HUES64 (cell line): ENCODE data around the gene CLECL1.
"Not testable (repeated sequence)": the region's sequence is repeated elsewhere in the genome, so short reads cannot be mapped to it uniquely, and the experiment has no call there.

Experiments
- H3K27ac ChIP-seq: 2 replicates; pipeline ENCODE4 v1.7.0; 2013; ENCODE audit warnings: low read depth, low read length, inconsistent platforms
- H3K27me3 ChIP-seq: 2 replicates; pipeline ENCODE4 v1.6.1; 2013; ENCODE audit warnings: mild to moderate bottlenecking, low read length; ENCODE audit not compliant: insufficient read depth
- H3K36me3 ChIP-seq: 2 replicates; pipeline ENCODE4 v1.6.1; 2013; ENCODE audit warnings: mild to moderate bottlenecking, low read length; ENCODE audit not compliant: insufficient read depth
- H3K4me1 ChIP-seq: 2 replicates; pipeline ENCODE4 v1.6.1; 2013; ENCODE audit warnings: mild to moderate bottlenecking, low read length, moderate library complexity; ENCODE audit not compliant: insufficient read depth
- H3K4me3 ChIP-seq: 2 replicates; pipeline ENCODE4 v1.5.1; 2013; ENCODE audit warnings: mild to moderate bottlenecking, low read length, moderate library complexity
- H3K9ac ChIP-seq: 2 replicates; pipeline ENCODE4 v1.6.1; 2013; ENCODE audit warnings: mild to moderate bottlenecking, low read depth, low read length
- H3K9me3 ChIP-seq: 2 replicates; pipeline ENCODE4 v1.6.1; 2013; ENCODE audit warnings: low read depth, low read length; ENCODE audit not compliant: insufficient read depth
- WGBS: fragments of 150-250, 120-280 bp; methylation state at CpG from one replicate; pipeline ENCODE4 v1.1.7; 2013; ENCODE audit warnings: missing lambda C conversion rate; 5-methylcytosine and 5-hydroxymethylcytosine counted together

CLECL1 gene

GRCh38 chr12:9751204-9752144, 18.6 kb upstream of the CLECL1 start:
- Histone ChIP-seq H3K9ac (no peak overlapping the region), H3K4me3 (no peak overlapping the region), H3K36me3 (no peaks in the 10 kb centered on the region), H3K4me1 (peaks cover 8% of the 10 kb centered on the region; the same call in 1 of the 2 replicates), H3K27ac (no peak overlapping the region), H3K27me3 (no peaks in the 10 kb centered on the region), H3K9me3 (no peaks in the 10 kb centered on the region)
- 92% methylated on average over 8 of the region's 9 CpGs for WGBS

- no peak overlapping the region for H3K27ac ChIP-seq
- no peaks in the 10 kb centered on the region for H3K9me3 ChIP-seq
- peaks cover 8% of the 10 kb centered on the region; the same call in 1 of the 2 replicates for H3K4me1 ChIP-seq
- 17% methylated on average over 16 of the region's 20 CpGs for WGBS
- H3K9ac ChIP-seq, result no peak overlapping the region
- no peaks in the 10 kb centered on the region for H3K27me3 ChIP-seq
- H3K4me3 ChIP-seq, result no peak overlapping the region
- no peaks in the 10 kb centered on the region for H3K36me3 ChIP-seq
Measured at GRCh38 chr12:9750276-9751203, 17.6 kb upstream of the CLECL1 start.

- Histone ChIP-seq H3K27me3 (no peaks in the 10 kb centered on the region), H3K27ac (no peak overlapping the region), H3K4me1 (peaks cover 4% of the 10 kb centered on the region; the same call in 1 of the 2 replicates), H3K9me3 (no peaks in the 10 kb centered on the region), H3K4me3 (no peak overlapping the region), H3K9ac (no peak overlapping the region), H3K36me3 (no peaks in the 10 kb centered on the region)
- WGBS, result 92% methylated on average over 1 of the region's 1 CpG
Measured at GRCh38 chr12:9749640-9750039, 16.7 kb upstream of the CLECL1 start.

- WGBS, result 86% methylated on average over 3 of the region's 3 CpGs
- H3K27me3 ChIP-seq, result no peaks in the 10 kb centered on the region
- H3K9me3 ChIP-seq, result no peaks in the 10 kb centered on the region
- no peaks in the 10 kb centered on the region for H3K4me1 ChIP-seq
- no peak overlapping the region for H3K9ac ChIP-seq
- H3K4me3 ChIP-seq, result no peak overlapping the region
- no peaks in the 10 kb centered on the region for H3K36me3 ChIP-seq
- H3K27ac ChIP-seq, result no peak overlapping the region
Measured at GRCh38 chr12:9745199-9745598, 12.3 kb upstream of the CLECL1 start.

GRCh38 chr12:9742661-9743060, 9.8 kb upstream of the CLECL1 start:
- Histone ChIP-seq H3K27ac (no peak overlapping the region), H3K36me3 (no peaks in the 10 kb centered on the region), H3K4me3 (no peak overlapping the region)

GRCh38 chr12:9741726-9742125, 8.8 kb upstream of the CLECL1 start:
- Histone ChIP-seq H3K27me3 (no peaks in the 10 kb centered on the region), H3K9me3 (no peaks in the 10 kb centered on the region), H3K4me1 (no peaks in the 10 kb centered on the region), H3K4me3 (no peak overlapping the region), H3K9ac (no peak overlapping the region), H3K36me3 (no peaks in the 10 kb centered on the region), H3K27ac (no peak overlapping the region)
- 95% methylated on average over 3 of the region's 4 CpGs for WGBS

More at GRCh38 chr12:9742661-9743060, 9.8 kb upstream of the CLECL1 start:
- no peaks in the 10 kb centered on the region for H3K9me3 ChIP-seq
- no peaks in the 10 kb centered on the region for H3K4me1 ChIP-seq
- WGBS, result 91% methylated on average over 5 of the region's 5 CpGs
- H3K9ac ChIP-seq, result no peak overlapping the region
- H3K27me3 ChIP-seq, result no peaks in the 10 kb centered on the region

- 95% methylated on average over 6 of the region's 7 CpGs for WGBS
- Histone ChIP-seq H3K4me3 (no peak overlapping the region), H3K27ac (no peak overlapping the region)
Measured at GRCh38 chr12:9740106-9740750, 7.3 kb upstream of the CLECL1 start.

GRCh38 chr12:9739404-9740105, 6.7 kb upstream of the CLECL1 start:
- not testable (repeated sequence) for H3K27me3 ChIP-seq, H3K36me3 ChIP-seq, H3K9ac ChIP-seq, H3K4me3 ChIP-seq, H3K4me1 ChIP-seq, H3K9me3 ChIP-seq, H3K27ac ChIP-seq
- WGBS, result 97% methylated on average over 54 of the region's 54 CpGs

More at GRCh38 chr12:9740106-9740750, 7.3 kb upstream of the CLECL1 start:
- H3K36me3 ChIP-seq, result no peaks in the 10 kb centered on the region
- no peaks in the 10 kb centered on the region for H3K4me1 ChIP-seq
- no peak overlapping the region for H3K9ac ChIP-seq
- H3K27me3 ChIP-seq, result no peaks in the 10 kb centered on the region
- H3K9me3 ChIP-seq, result no peaks in the 10 kb centered on the region

- H3K4me3 ChIP-seq, H3K9ac ChIP-seq, H3K9me3 ChIP-seq, H3K27ac ChIP-seq, H3K36me3 ChIP-seq, H3K27me3 ChIP-seq, H3K4me1 ChIP-seq: not testable (repeated sequence)
- WGBS, result 90% methylated on average over 14 of the region's 14 CpGs
Measured at GRCh38 chr12:9738905-9739304, 6.0 kb upstream of the CLECL1 start.

- no peaks in the 10 kb centered on the region for H3K36me3 ChIP-seq
- 95% methylated on average over 2 of the region's 3 CpGs for WGBS
- no peaks in the 10 kb centered on the region for H3K9me3 ChIP-seq
- no peak overlapping the region for H3K4me3 ChIP-seq
- no peaks in the 10 kb centered on the region for H3K27me3 ChIP-seq
- H3K9ac ChIP-seq, result no peak overlapping the region
- H3K4me1 ChIP-seq, result no peaks in the 10 kb centered on the region
- no peak overlapping the region for H3K27ac ChIP-seq
Measured at GRCh38 chr12:9736936-9737705, 4.2 kb upstream of the CLECL1 start.
